Hepatocyte (in vitro differentiated cells): Measurements from ENCODE around the gene GAL3ST2.

ENCODE experiments used
- CTCF ChIP-seq: fragments of 200-600 bp; sonication (generic); IDR thresholded peaks from 2 replicates; pipeline ENCODE4 v1.5.1; 2016; ENCODE audit warnings: antibody characterized with exemption, mild to moderate bottlenecking; ENCODE audit not compliant: poor library complexity
- EZH2 ChIP-seq: fragments of 200-600 bp; sonication (generic); IDR thresholded peaks from 2 replicates; pipeline ENCODE4 v1.6.1; 2016; ENCODE audit warnings: antibody characterized with exemption, mild to moderate bottlenecking, borderline replicate concordance

- TF ChIP-seq CTCF, result no peak
- TF ChIP-seq EZH2, result no peak
Observed at GRCh38 chr2:241814643-241815476, 38.2 kb downstream of the GAL3ST2 start.
